Measurements from ENCODE around the gene SLC29A3. TPM values are rescaled to one million over a fixed set of nuclear protein-coding genes. Genes with fewer than 3 reads are reported as not detected.
A peak's percentile ranks its signal among the peaks of the same experiment; 100 is the strongest.

Gene SLC29A3
- polyA plus RNA-seq, 3 donors: 9.7 to 28.4 (median 16.6) TPM

GRCh38 chr10:71278691-71279588 lies 40.1 kb upstream of the SLC29A3 start:
- Histone ChIP-seq H3K4me1 (ENCODE audit: control insufficient read depth in 1 of 2, insufficient read depth in 2 of 2, low read length in 2 of 2) (peaks cover 26 to 35% of the 10 kb centered on the region in 2 donors), H3K4me3 (replicated peaks in 1 of 3; ENCODE audit: low read depth in 2 of 3, low read length in 3 of 3) (no peak overlapping the region), H2AFZ (ENCODE audit: insufficient read depth, low read depth, low read length, poor library complexity, severe bottlenecking) (no peak overlapping the region), H3K27ac (ENCODE audit: low read depth in 1 of 2, low read length in 2 of 2) (no peak overlapping the region), H4K20me1 (ENCODE audit: insufficient read depth, low read length) (no peaks in the 10 kb centered on the region), H3K27me3 (ENCODE audit: control insufficient read depth in 2 of 2, insufficient read depth in 2 of 2, low read length in 2 of 2) (no peaks in the 10 kb centered on the region), H3K79me2 (ENCODE audit: insufficient read depth, low read length) (no peaks in the 10 kb centered on the region), H3K36me3 (replicated peaks in 1 of 2; ENCODE audit: control insufficient read depth in 1 of 2, insufficient read depth in 2 of 2, low read length in 2 of 2) (no peaks in the 10 kb centered on the region), H3K9ac (ENCODE audit: insufficient read depth, low read length, poor library complexity, severe bottlenecking) (no peak overlapping the region), H3K9me3 (replicated peaks in 1 of 2; ENCODE audit: control insufficient read depth in 1 of 2, insufficient read depth in 1 of 2, low read length in 2 of 2) (no peaks in the 10 kb centered on the region), H3K4me2 (replicated peaks; ENCODE audit: extremely low read depth, low read length, poor library complexity, severe bottlenecking) (no peak overlapping the region)
- intact Hi-C loops (cut with micrococcal nuclease): no loop called here
- peaks cover 0 to 4% (median 0%) of the 10 kb centered on the region in 3 donors for H3K27me3 Mint-ChIP-seq (ENCODE audit: low read depth in 3 of 3)
- no peak overlapping the region for H3K27ac Mint-ChIP-seq
- no peak for DNase-seq
- TF ChIP-seq CTCF (IDR thresholded peaks at IDR 0.05): no peak
- H3K9me3 Mint-ChIP-seq: peaks cover 0 to 2% (median 0%) of the 10 kb centered on the region in 7 donors
- H3K4me1 Mint-ChIP-seq: peaks cover 27% of the 10 kb centered on the region
- H3K36me3 Mint-ChIP-seq: no peaks in the 10 kb centered on the region
- no peak overlapping the region for H3K4me3 Mint-ChIP-seq
- 56% methylated on average over 12 of the region's 19 CpGs for WGBS (ENCODE audit: insufficient coverage)

GRCh38 chr10:71279590-71280170 lies 39.4 kb upstream of the SLC29A3 start:
- H3K27ac Mint-ChIP-seq: peak overlapping the region in 1 of 7 donors; percentile 72
- peaks cover 0 to 4% (median 0%) of the 10 kb centered on the region in 3 donors for H3K27me3 Mint-ChIP-seq (ENCODE audit: low read depth in 3 of 3)
- Histone ChIP-seq H3K9ac (ENCODE audit: insufficient read depth, low read length, poor library complexity, severe bottlenecking) (no peak overlapping the region), H3K4me1 (ENCODE audit: control insufficient read depth in 1 of 2, insufficient read depth in 2 of 2, low read length in 2 of 2) (peaks cover 26 to 35% of the 10 kb centered on the region in 2 donors), H3K79me2 (ENCODE audit: insufficient read depth, low read length) (no peaks in the 10 kb centered on the region), H3K36me3 (replicated peaks in 1 of 2; ENCODE audit: control insufficient read depth in 1 of 2, insufficient read depth in 2 of 2, low read length in 2 of 2) (no peaks in the 10 kb centered on the region), H3K27me3 (ENCODE audit: control insufficient read depth in 2 of 2, insufficient read depth in 2 of 2, low read length in 2 of 2) (no peaks in the 10 kb centered on the region), H3K4me2 (replicated peaks; ENCODE audit: extremely low read depth, low read length, poor library complexity, severe bottlenecking) (no peak overlapping the region), H2AFZ (ENCODE audit: insufficient read depth, low read depth, low read length, poor library complexity, severe bottlenecking) (peak overlapping the region; percentile 17), H3K27ac (ENCODE audit: low read depth in 1 of 2, low read length in 2 of 2) (no peak overlapping the region), H3K9me3 (replicated peaks in 1 of 2; ENCODE audit: control insufficient read depth in 1 of 2, insufficient read depth in 1 of 2, low read length in 2 of 2) (no peaks in the 10 kb centered on the region), H4K20me1 (ENCODE audit: insufficient read depth, low read length) (no peaks in the 10 kb centered on the region), H3K4me3 (replicated peaks in 1 of 3; ENCODE audit: low read depth in 2 of 3, low read length in 3 of 3) (no peak overlapping the region)
- no peaks in the 10 kb centered on the region for H3K9me3 Mint-ChIP-seq
- intact Hi-C loops (cut with micrococcal nuclease): no loop called here
- TF ChIP-seq CTCF (IDR thresholded peaks at IDR 0.05): no peak
- no peak for DNase-seq
- 50% methylated on average over 21 of the region's 22 CpGs for WGBS (ENCODE audit: insufficient coverage)
- no peaks in the 10 kb centered on the region for H3K36me3 Mint-ChIP-seq
- peaks cover 27% of the 10 kb centered on the region for H3K4me1 Mint-ChIP-seq
- H3K4me3 Mint-ChIP-seq: no peak overlapping the region

All from CD14-positive monocyte (primary cell).